ENCODE measurements around the gene IDH3G.

GRCh38 chrX:153816831-153817690 is 22.9 kb upstream of the IDH3G start:
- TF ChIP-seq CTCF (IDR thresholded peaks at IDR 0.05 in 8 of 11, conservative IDR thresholded peaks at IDR 0.05 in 3 of 11): peak in 6 of 11 experiments; percentile 8 to 36 (median 16)
- no peak for TF ChIP-seq POLR2A (IDR thresholded peaks at IDR 0.05)
- TF ChIP-seq POLR2AphosphoS5 (IDR thresholded peaks at IDR 0.05): no peak

Data from spleen (tissue), 7 donors.